Liver (tissue), 9 donors: ENCODE measurements around the gene SELENOO. TPM values are rescaled to one million over a fixed set of nuclear protein-coding genes. Genes with fewer than 3 reads are reported as not detected.

Experiments used
- DNase-seq: peaks from one replicate; pipeline ENCODE4 v3.0.0-alpha.2; 2017; ENCODE audit warnings: low spot score
- H3K27ac ChIP-seq, 2 donors: one replicate each; pipeline ENCODE4 v1.7.0; 2013; ENCODE audit warnings: inconsistent platforms in 2 of 2, low read length in 2 of 2, control low read depth in 1 of 2, low read depth in 1 of 2, mild to moderate bottlenecking in 1 of 2
- H3K27me3 ChIP-seq, 4 donors: one replicate each; pipeline versions ENCODE4 v1.6.1 to v1.7.0; 2013; ENCODE audit warnings: low read length in 3 of 4, inconsistent platforms in 1 of 4, mild to moderate bottlenecking in 1 of 4, moderate library complexity in 1 of 4; ENCODE audit not compliant: control insufficient read depth in 4 of 4, insufficient read depth in 4 of 4
- H3K36me3 ChIP-seq, 4 donors: one replicate each; pipeline versions ENCODE4 v1.6.1 to v1.7.0; 2013; ENCODE audit warnings: low read length in 3 of 4, mild to moderate bottlenecking in 3 of 4, low read depth in 1 of 4, moderate library complexity in 1 of 4; ENCODE audit not compliant: control insufficient read depth in 4 of 4, insufficient read depth in 3 of 4
- H3K4me1 ChIP-seq, 4 donors: one replicate each; pipeline versions ENCODE4 v1.6.1 to v1.7.0; 2013; ENCODE audit warnings: low read length in 3 of 4, mild to moderate bottlenecking in 3 of 4, moderate library complexity in 1 of 4; ENCODE audit not compliant: control insufficient read depth in 4 of 4, insufficient read depth in 4 of 4
- H3K4me3 ChIP-seq, 3 donors: one replicate each; pipeline versions ENCODE4 v1.6.1 to v1.7.0; 2013; ENCODE audit warnings: low read length in 3 of 3, control low read depth in 1 of 3, low read depth in 1 of 3, mild to moderate bottlenecking in 1 of 3
- H3K9ac ChIP-seq, 2 donors: one replicate each; pipeline ENCODE4 v1.7.0; 2013; ENCODE audit warnings: low read length in 2 of 2, mild to moderate bottlenecking in 2 of 2, moderate library complexity in 2 of 2, control low read depth in 1 of 2, low read depth in 1 of 2
- H3K9me3 ChIP-seq, 4 donors: one replicate each; pipeline versions ENCODE4 v1.6.1 to v1.7.0; 2013; ENCODE audit warnings: low read length in 3 of 4; ENCODE audit not compliant: control insufficient read depth in 4 of 4
- ATF3 ChIP-seq: IDR thresholded peaks from 2 replicates; pipeline ENCODE4 v1.6.1; 2016; ENCODE audit warnings: antibody characterized with exemption
- CTCF ChIP-seq: fragments of 150-350 bp; IDR thresholded peaks from 2 replicates; pipeline ENCODE4 v1.5.1; 2017; ENCODE audit warnings: improper control_type of control experiment, low read depth, low read length; ENCODE audit not compliant: missing input control
- EGR1 ChIP-seq, 2 donors: IDR thresholded peaks; 2 replicates each; pipeline ENCODE4 v1.6.1; 2016 to 2018; ENCODE audit warnings: antibody characterized with exemption in 2 of 2, low read depth in 2 of 2
- FOXA1 ChIP-seq: IDR thresholded peaks from 2 replicates; pipeline ENCODE4 v1.6.1; 2016; ENCODE audit warnings: antibody characterized with exemption
- FOXA2 ChIP-seq: IDR thresholded peaks from 2 replicates; pipeline ENCODE4 v1.6.1; 2016; ENCODE audit warnings: antibody characterized with exemption
- GABPA ChIP-seq, 2 donors: IDR thresholded peaks in 1 of 2; conservative IDR thresholded peaks in 1 of 2; 2 replicates each; pipeline ENCODE4 v1.6.1; 2016; ENCODE audit warnings: antibody characterized with exemption in 2 of 2, mild to moderate bottlenecking in 1 of 2, moderate library complexity in 1 of 2
- HNF4A ChIP-seq, 2 donors: conservative IDR thresholded peaks; 2 replicates each; pipeline ENCODE4 v1.6.1; 2016; ENCODE audit warnings: antibody characterized with exemption in 2 of 2, mild to moderate bottlenecking in 2 of 2
- HNF4G ChIP-seq: IDR thresholded peaks from 2 replicates; pipeline ENCODE4 v1.6.1; 2016; ENCODE audit warnings: antibody characterized with exemption
- JUND ChIP-seq, 2 donors: IDR thresholded peaks; 2 replicates each; pipeline ENCODE4 v1.6.1; 2016; ENCODE audit warnings: antibody characterized with exemption in 2 of 2
- MAX ChIP-seq: IDR thresholded peaks from 2 replicates; pipeline ENCODE4 v1.6.1; 2016; ENCODE audit warnings: antibody characterized with exemption
- NR2F2 ChIP-seq: IDR thresholded peaks from 2 replicates; pipeline ENCODE4 v1.6.1; 2016; ENCODE audit warnings: antibody characterized with exemption
- RAD21 ChIP-seq, 2 donors: IDR thresholded peaks; 2 replicates each; pipeline ENCODE4 v1.6.1; 2016; ENCODE audit warnings: antibody characterized with exemption in 2 of 2, mild to moderate bottlenecking in 2 of 2
- REST ChIP-seq: IDR thresholded peaks from 2 replicates; pipeline ENCODE4 v1.6.1; 2016; ENCODE audit warnings: antibody characterized with exemption, mild to moderate bottlenecking
- RXRA ChIP-seq, 2 donors: IDR thresholded peaks; 2 replicates each; pipeline ENCODE4 v1.6.1; 2017 to 2018; ENCODE audit warnings: antibody characterized with exemption in 2 of 2, mild to moderate bottlenecking in 1 of 2
- SP1 ChIP-seq: IDR thresholded peaks from 2 replicates; pipeline ENCODE4 v1.6.1; 2018; ENCODE audit warnings: antibody characterized with exemption, mild to moderate bottlenecking
- TAF1 ChIP-seq: conservative IDR thresholded peaks from 2 replicates; pipeline ENCODE4 v1.6.1; 2016; ENCODE audit warnings: antibody characterized with exemption, mild to moderate bottlenecking
- YY1 ChIP-seq: IDR thresholded peaks from 2 replicates; pipeline ENCODE4 v1.6.1; 2016; ENCODE audit warnings: antibody characterized with exemption, mild to moderate bottlenecking
- ZBTB33 ChIP-seq: IDR thresholded peaks from 2 replicates; pipeline ENCODE4 v1.6.1; 2016; ENCODE audit warnings: antibody characterized with exemption
- WGBS: extraction: QIAGEN DNeasy Blood & Tissue Kit; methylation state at CpG from one replicate; pipeline ENCODE4 v1.1.7; 2013; 5-methylcytosine and 5-hydroxymethylcytosine counted together
- polyA plus RNA-seq, 2 donors: library from polyadenylated mRNA; stranded (reverse) in 1 of 2; unstranded in 1 of 2; fragments of 200-250 nt in 1 of 2; fragments of >200 nt in 1 of 2; fragmentation: Nextera tagmentation in 1 of 2; extraction: Ambion mirVana in 1 of 2; gene quantifications; one replicate each; pipeline versions ENCODE4 v1.2.1 to v1.2.3, GENCODE V29; 2013 to 2015
- total RNA-seq, 2 donors: library from RNA; depleted of rRNA; stranded (reverse); fragments of >200 nt; gene quantifications; one replicate each; pipeline ENCODE4 v1.2.3, GENCODE V29; 2014
- donor health status: healthy.
- donor health status: healthy.
- donor health status: healthy.
- donor health status: healthy.
- donor health status: healthy.

SELENOO gene
- total and polyA plus RNA-seq, 4 donors = 16.4 to 59.2 (median 42.2) TPM

GRCh38 chr22:50178871-50179869 is 21.6 kb upstream of the SELENOO start:
- 89% methylated on average over 64 of the region's 64 CpGs for WGBS
- H3K27me3 ChIP-seq = no peaks in the 10 kb centered on the region

More at GRCh38 chr22:50178871-50179869, 21.6 kb upstream of the SELENOO start:
- Histone ChIP-seq H3K4me1 (peaks cover 0 to 15% (median 4%) of the 10 kb centered on the region in 4 donors), H3K9me3 (no peaks in the 10 kb centered on the region), H3K36me3 (peaks cover 0 to 7% (median 0%) of the 10 kb centered on the region in 4 donors), H3K9ac (no peak overlapping the region), H3K27ac (no peak overlapping the region), H3K4me3 (no peak overlapping the region)
- DNase-seq = no peak
- TF ChIP-seq FOXA2 (no peak), FOXA1 (no peak), HNF4G (no peak), ZBTB33 (no peak), NR2F2 (no peak), YY1 (no peak), JUND (IDR thresholded peaks at IDR 0.05) (no peak), RXRA (IDR thresholded peaks at IDR 0.05) (no peak), RAD21 (IDR thresholded peaks at IDR 0.05) (no peak), ATF3 (no peak), TAF1 (no peak), GABPA (IDR thresholded peaks at IDR 0.05 in 1 of 2, conservative IDR thresholded peaks at IDR 0.05 in 1 of 2) (no peak), HNF4A (conservative IDR thresholded peaks at IDR 0.05) (no peak), REST (no peak), CTCF (no peak), MAX (no peak), SP1 (no peak), EGR1 (IDR thresholded peaks at IDR 0.05; ENCODE audit: low read depth in 2 of 2) (no peak)
